Esophagus (tissue), 2 donors: ENCODE results near the gene TUNAR. TPM values are rescaled to one million over a fixed set of nuclear protein-coding genes. Genes with fewer than 3 reads are reported as not detected.

Source experiments
- H3K27ac ChIP-seq, 2 donors: one replicate each; pipeline ENCODE4 v1.5.1; 2013; ENCODE audit warnings: low read depth in 2 of 2, mild to moderate bottlenecking in 2 of 2, inconsistent platforms in 1 of 2, low read length in 1 of 2, moderate library complexity in 1 of 2
- H3K27me3 ChIP-seq, 2 donors: one replicate each; pipeline ENCODE4 v1.6.1; 2013; ENCODE audit warnings: low read length in 2 of 2, control low read depth in 1 of 2, mild to moderate bottlenecking in 1 of 2; ENCODE audit not compliant: insufficient read depth in 2 of 2, control insufficient read depth in 1 of 2
- H3K36me3 ChIP-seq, 2 donors: one replicate each; pipeline ENCODE4 v1.6.1; 2013; ENCODE audit warnings: low read length in 1 of 2; ENCODE audit not compliant: control insufficient read depth in 2 of 2, insufficient read depth in 2 of 2
- H3K4me1 ChIP-seq, 2 donors: one replicate each; pipeline ENCODE4 v1.6.1; 2013; ENCODE audit warnings: low read length in 1 of 2; ENCODE audit not compliant: control insufficient read depth in 2 of 2, insufficient read depth in 2 of 2
- H3K4me3 ChIP-seq, 2 donors: one replicate each; pipeline ENCODE4 v1.5.1; 2013; ENCODE audit warnings: low read length in 2 of 2, mild to moderate bottlenecking in 2 of 2, low read depth in 1 of 2, moderate library complexity in 1 of 2
- H3K9me3 ChIP-seq, 2 donors: one replicate each; pipeline ENCODE4 v1.6.1; 2013; ENCODE audit warnings: mild to moderate bottlenecking in 2 of 2, low read depth in 1 of 2, low read length in 1 of 2, moderate library complexity in 1 of 2; ENCODE audit not compliant: control insufficient read depth in 2 of 2, insufficient read depth in 1 of 2
- WGBS, 2 donors: extraction: QIAGEN DNeasy Blood & Tissue Kit; methylation state at CpG; one replicate each; pipeline ENCODE4 v1.1.7; 2013; 5-methylcytosine and 5-hydroxymethylcytosine counted together
- polyA plus RNA-seq, 2 donors: library from polyadenylated mRNA; stranded (reverse); fragments of 200-250 nt; gene quantifications; one replicate each; pipeline ENCODE4 v1.2.3, GENCODE V29; 2013
- donor health status: healthy with polysubstance abuse.
- donor health status: Bipolar disorder and iron deficiency.

The TUNAR gene
- polyA plus RNA-seq, 2 donors = 0.01 TPM; not detected in 1

- Histone ChIP-seq H3K4me3 (no peak overlapping the region), H3K9me3 (peaks cover 0 to 2% of the 10 kb centered on the region in 2 donors), H3K27ac (no peak overlapping the region), H3K27me3 (peaks cover 0 to 5% of the 10 kb centered on the region in 2 donors), H3K4me1 (no peaks in the 10 kb centered on the region), H3K36me3 (no peaks in the 10 kb centered on the region)
- 82 to 83% methylated on average over 4 of the region's 4 CpGs for WGBS, 2 donors
Observed at GRCh38 chr14:95863295-95863694, 13.3 kb upstream of the TUNAR start.

DNA sequence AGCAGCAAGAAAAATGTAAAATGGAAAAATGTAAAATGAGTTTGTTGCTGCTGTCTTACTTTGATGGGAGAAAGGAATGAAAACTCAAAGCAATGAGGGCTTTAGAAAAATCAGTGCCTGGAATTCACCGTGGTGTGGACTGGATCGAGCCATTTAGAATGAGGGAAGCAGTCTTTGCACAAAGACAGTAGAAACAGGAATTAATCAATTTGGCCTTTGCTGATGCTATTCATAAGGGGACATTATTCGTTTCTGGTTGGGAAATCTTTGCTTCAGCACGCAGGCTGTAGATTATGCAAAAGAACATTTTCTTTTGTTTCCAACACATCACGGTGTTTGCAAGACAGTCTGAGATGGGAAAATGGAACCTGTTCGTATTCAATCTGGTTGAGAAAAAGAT, 6.9 kb upstream of the TUNAR start:
- Histone ChIP-seq H3K4me3 (no peak overlapping the region), H3K27ac (no peak overlapping the region), H3K4me1 (no peaks in the 10 kb centered on the region), H3K36me3 (no peaks in the 10 kb centered on the region), H3K27me3 (peaks cover 0 to 3% of the 10 kb centered on the region in 2 donors), H3K9me3 (peaks cover 0 to 2% of the 10 kb centered on the region in 2 donors)
- WGBS, 2 donors = 68 to 74% methylated on average over 6 of the region's 6 CpGs

DNA sequence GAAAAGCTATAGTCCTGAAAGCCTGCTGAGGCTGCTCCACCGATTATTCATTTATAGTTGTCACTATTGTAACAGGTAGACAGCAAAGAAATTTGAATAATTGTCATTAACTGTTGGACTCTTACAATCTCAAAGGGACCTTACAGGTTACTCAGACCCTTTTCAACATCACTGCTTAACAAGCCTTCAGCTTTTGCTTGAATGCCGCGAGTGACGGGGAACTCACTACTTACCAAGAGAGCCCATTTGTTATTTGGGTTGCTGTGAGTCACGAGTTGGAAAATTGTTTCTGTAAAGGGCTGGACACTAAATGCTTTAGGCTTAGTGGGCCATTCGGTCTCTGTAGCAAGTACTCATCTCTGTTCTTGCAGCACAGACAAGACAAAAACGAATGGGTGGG, 5.9 kb upstream of the TUNAR start:
- Histone ChIP-seq H3K4me3 (no peak overlapping the region), H3K36me3 (no peaks in the 10 kb centered on the region), H3K27me3 (peaks cover 0 to 3% of the 10 kb centered on the region in 2 donors), H3K4me1 (peaks cover 0 to 2% of the 10 kb centered on the region in 2 donors), H3K9me3 (peaks cover 0 to 2% of the 10 kb centered on the region in 2 donors), H3K27ac (no peak overlapping the region)
- 84 to 88% methylated on average over 7 of the region's 7 CpGs for WGBS, 2 donors

DNA sequence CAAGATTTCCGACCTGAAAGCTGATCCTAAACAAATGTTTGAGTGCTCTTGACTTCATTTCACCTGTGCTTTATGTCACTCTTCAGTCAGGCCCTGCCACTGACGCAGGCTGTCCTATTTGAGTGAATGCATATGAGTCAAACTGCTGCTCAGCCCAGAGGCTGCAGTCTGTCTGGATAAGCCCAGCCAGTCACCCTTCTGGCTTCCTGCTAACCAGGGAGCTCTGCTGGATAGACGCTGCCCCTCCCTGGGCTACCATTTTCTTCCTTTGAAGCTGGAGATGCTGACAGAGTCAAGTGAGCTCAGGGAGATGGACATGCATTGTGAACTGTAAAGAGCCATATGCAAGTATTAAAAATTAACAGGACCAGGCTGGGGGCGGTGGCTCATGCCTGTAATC, 5.1 kb upstream of the TUNAR start:
- no peaks in the 10 kb centered on the region for H3K36me3 ChIP-seq
- WGBS, 2 donors = 51 to 53% methylated on average over 4 of the region's 4 CpGs
- peaks cover 4 to 7% of the 10 kb centered on the region in 2 donors for H3K4me1 ChIP-seq
- H3K27ac ChIP-seq = no peak overlapping the region
- peaks cover 0 to 3% of the 10 kb centered on the region in 2 donors for H3K27me3 ChIP-seq
- no peaks in the 10 kb centered on the region for H3K9me3 ChIP-seq
- no peak overlapping the region for H3K4me3 ChIP-seq

DNA sequence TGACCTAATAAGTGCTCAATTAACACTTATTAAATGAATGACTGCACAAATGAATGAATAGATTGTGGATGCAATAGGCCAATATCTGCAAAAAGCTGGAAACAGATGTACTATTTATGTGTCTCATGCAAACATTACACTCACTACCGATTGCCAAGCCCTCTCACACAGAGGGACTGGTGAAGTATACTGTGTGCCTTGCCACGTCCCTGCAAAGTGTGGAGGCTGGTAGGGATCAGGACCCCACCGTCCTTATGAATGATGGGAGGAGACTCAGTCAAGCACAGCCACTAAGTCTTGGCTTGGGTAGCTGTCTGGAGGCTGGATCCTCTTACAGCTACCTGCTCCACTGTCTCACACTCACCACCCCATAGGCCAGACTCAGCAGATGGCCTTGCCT, 3.9 kb upstream of the TUNAR start:
- H3K9me3 ChIP-seq = no peaks in the 10 kb centered on the region
- H3K27me3 ChIP-seq = peaks cover 0 to 6% of the 10 kb centered on the region in 2 donors
- no peak overlapping the region for H3K27ac ChIP-seq
- H3K36me3 ChIP-seq = no peaks in the 10 kb centered on the region
- WGBS, 2 donors = 59 to 60% methylated on average over 3 of the region's 3 CpGs
- peaks cover 5 to 7% of the 10 kb centered on the region in 2 donors for H3K4me1 ChIP-seq
- no peak overlapping the region for H3K4me3 ChIP-seq

DNA sequence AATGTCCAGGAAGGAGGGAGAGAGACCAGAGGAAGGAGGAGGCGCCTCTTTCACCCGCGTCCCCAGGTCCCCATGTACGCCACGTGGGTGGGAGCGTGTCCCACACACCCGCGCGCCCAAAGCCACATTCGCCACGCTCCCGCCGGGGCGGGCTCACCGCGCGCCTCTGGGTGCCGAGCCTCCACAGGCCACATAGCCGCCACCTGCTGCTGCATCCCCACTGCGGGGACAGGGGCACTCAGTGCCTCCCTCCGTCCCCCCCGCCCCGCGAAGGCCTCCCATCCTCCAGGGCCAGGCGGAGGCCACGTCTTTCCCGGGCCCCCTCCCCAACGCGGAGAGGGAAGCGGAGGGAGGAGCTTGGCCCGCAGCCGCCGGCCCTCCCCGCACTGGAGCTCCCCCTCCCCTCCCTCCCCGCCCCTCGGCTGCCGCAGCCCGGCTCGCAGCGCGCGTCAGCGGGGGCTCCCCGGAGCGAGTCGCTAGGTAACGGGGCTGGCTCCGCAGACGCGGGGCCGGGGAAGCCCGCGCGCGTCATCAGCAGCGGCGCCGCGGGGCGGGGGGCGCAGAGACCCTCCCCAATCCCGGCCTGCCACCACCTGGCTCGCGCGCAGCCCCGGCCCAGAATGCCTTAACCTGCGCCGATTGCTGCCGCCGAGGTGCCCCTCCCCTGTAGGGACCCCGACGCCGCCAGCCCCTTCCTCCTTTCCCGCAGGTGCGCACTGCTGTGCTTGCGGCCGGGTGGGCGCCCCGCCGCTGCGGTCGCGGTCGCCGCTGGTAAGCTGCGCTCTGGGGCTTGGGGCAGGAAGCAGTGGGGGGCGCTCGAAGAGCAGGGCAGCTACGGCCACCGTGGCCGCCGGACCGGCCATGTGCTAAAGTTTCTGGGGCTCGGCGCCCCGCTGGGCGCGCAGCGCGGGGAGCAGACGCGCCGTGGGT, 536 bp upstream of the TUNAR start:
- no peaks in the 10 kb centered on the region for H3K9me3 ChIP-seq
- H3K27me3 ChIP-seq = peaks cover 0 to 6% of the 10 kb centered on the region in 2 donors
- H3K36me3 ChIP-seq = no peaks in the 10 kb centered on the region
- peaks cover 5 to 7% of the 10 kb centered on the region in 2 donors for H3K4me1 ChIP-seq
- no peak overlapping the region for H3K27ac ChIP-seq
- H3K4me3 ChIP-seq = no peak overlapping the region
- 3% methylated on average over 84 to 103 of the region's 103 CpGs for WGBS, 2 donors

DNA sequence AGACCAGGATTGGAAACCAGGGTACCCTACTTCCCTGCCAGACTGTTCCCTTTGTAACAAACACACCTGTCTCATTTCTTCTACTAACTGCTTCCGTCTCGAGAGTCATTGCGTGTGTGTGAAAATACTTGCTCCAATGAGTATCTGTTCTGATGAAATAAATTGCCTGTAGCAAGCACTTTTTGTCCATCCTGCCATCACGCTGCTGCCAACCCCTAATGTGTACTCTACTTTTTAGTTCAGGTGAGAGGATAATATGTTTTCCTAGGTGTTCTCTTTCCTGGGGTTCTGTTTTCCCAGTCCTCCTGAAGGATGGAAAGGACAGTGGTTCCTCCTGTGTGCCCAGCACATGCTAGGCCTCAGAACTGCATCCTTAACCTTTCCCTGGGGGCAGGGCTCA, 1.0 kb downstream of the TUNAR start:
- no peak overlapping the region for H3K27ac ChIP-seq
- peaks cover 5 to 7% of the 10 kb centered on the region in 2 donors for H3K4me1 ChIP-seq
- H3K36me3 ChIP-seq = no peaks in the 10 kb centered on the region
- H3K9me3 ChIP-seq = no peaks in the 10 kb centered on the region
- WGBS, 2 donors = 79% methylated on average over 4 of the region's 4 CpGs
- H3K4me3 ChIP-seq = no peak overlapping the region
- peaks cover 0 to 6% of the 10 kb centered on the region in 2 donors for H3K27me3 ChIP-seq

GRCh38 chr14:95884377-95884776, 7.7 kb downstream of the TUNAR start:
- no peaks in the 10 kb centered on the region for H3K27me3 ChIP-seq
- WGBS, 2 donors = 59 to 60% methylated on average over 3 of the region's 3 CpGs

DNA sequence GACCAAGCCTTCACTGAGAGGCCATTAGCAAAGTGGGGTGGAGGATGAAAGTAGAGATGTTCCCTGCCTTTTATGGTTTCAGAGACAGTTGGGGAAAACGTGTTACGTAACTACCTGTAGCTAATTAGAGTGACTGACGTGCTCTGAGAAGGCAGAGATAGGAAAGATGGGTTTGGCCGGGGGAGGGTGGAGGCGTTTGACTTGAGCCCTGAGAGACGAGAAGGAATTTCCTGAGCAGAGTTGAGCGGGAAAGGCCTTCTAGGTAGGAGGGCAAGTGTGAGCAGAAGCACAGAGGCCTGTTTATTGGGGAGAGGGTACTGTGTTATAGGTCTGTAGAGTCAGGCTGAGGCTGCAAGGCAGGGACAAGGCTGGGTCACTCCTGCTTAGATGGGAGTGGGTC, 8.6 kb downstream of the TUNAR start:
- no peaks in the 10 kb centered on the region for H3K4me1 ChIP-seq
- H3K9me3 ChIP-seq = no peaks in the 10 kb centered on the region
- no peaks in the 10 kb centered on the region for H3K27me3 ChIP-seq
- no peak overlapping the region for H3K4me3 ChIP-seq
- H3K36me3 ChIP-seq = no peaks in the 10 kb centered on the region
- no peak overlapping the region for H3K27ac ChIP-seq
- 48 to 60% methylated on average over 7 of the region's 7 CpGs for WGBS, 2 donors

More at GRCh38 chr14:95884377-95884776, 7.7 kb downstream of the TUNAR start:
- Histone ChIP-seq H3K36me3 (no peaks in the 10 kb centered on the region), H3K9me3 (no peaks in the 10 kb centered on the region), H3K4me1 (no peaks in the 10 kb centered on the region), H3K4me3 (no peak overlapping the region), H3K27ac (no peak overlapping the region)

GRCh38 chr14:95885866-95886265, 9.2 kb downstream of the TUNAR start:
- Histone ChIP-seq H3K4me3 (no peak overlapping the region), H3K4me1 (no peaks in the 10 kb centered on the region), H3K27ac (no peak overlapping the region), H3K36me3 (no peaks in the 10 kb centered on the region), H3K9me3 (no peaks in the 10 kb centered on the region), H3K27me3 (no peaks in the 10 kb centered on the region)
- WGBS, 2 donors = 70 to 80% methylated on average over 7 of the region's 7 CpGs
